Measurements from ENCODE around the gene GYPE. TPM values are rescaled to one million over a fixed set of nuclear protein-coding genes. Genes with fewer than 3 reads are reported as not detected.
"Not testable (repeated sequence)": the region's sequence is repeated elsewhere in the genome, so short reads cannot be mapped to it uniquely, and the experiment has no call there.

GYPE gene
- total RNA-seq, 1 experiment from 2014 or later, result not detected

DNA sequence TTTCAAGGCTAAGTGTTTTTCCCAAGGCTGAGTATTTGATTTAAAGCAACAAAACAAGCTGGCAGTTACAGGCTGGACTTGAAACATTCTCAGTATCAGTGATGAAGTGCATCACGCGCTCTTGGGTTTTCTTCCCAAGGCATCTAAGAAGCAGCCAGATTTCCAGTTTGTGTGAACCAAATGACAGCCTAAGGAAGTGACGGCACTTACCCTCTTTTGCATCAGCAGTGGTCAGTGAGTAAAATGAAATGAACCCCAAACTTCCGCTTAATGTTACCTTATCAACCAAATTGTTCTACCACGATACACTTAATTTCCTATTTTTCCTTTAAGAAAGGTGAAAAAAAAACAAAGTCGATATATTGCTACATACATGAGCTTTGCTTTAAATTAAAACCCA is 15.8 kb upstream of the GYPE start:
- Mint-ChIP-seq H3K36me3 (ENCODE audit: insufficient read depth, unreplicated experiment) (no peaks in the 10 kb centered on the region), H3K9me3 (ENCODE audit: unreplicated experiment) (no peaks in the 10 kb centered on the region), H3K27ac (ENCODE audit: low read depth, unreplicated experiment) (no peak overlapping the region), H3K4me1 (ENCODE audit: insufficient read depth, unreplicated experiment) (no peaks in the 10 kb centered on the region), H3K27me3 (ENCODE audit: insufficient read depth, unreplicated experiment) (no peaks in the 10 kb centered on the region), H3K4me3 (ENCODE audit: unreplicated experiment) (no peak overlapping the region)
- DNase-seq (ENCODE audit: unreplicated experiment), result no peak
- intact Hi-C loops (cut with micrococcal nuclease), result no loop called here
- TF ChIP-seq, protein P1, sequence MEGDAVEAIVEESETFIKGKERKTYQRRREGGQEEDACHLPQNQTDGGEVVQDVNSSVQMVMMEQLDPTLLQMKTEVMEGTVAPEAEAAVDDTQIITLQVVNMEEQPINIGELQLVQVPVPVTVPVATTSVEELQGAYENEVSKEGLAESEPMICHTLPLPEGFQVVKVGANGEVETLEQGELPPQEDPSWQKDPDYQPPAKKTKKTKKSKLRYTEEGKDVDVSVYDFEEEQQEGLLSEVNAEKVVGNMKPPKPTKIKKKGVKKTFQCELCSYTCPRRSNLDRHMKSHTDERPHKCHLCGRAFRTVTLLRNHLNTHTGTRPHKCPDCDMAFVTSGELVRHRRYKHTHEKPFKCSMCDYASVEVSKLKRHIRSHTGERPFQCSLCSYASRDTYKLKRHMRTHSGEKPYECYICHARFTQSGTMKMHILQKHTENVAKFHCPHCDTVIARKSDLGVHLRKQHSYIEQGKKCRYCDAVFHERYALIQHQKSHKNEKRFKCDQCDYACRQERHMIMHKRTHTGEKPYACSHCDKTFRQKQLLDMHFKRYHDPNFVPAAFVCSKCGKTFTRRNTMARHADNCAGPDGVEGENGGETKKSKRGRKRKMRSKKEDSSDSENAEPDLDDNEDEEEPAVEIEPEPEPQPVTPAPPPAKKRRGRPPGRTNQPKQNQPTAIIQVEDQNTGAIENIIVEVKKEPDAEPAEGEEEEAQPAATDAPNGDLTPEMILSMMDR (IDR thresholded peaks at IDR 0.05; ENCODE audit: unreplicated experiment), result no peak
- BruUV-seq (replicated peaks), result no TSS peak
- POLR2A ChIA-PET, result no interaction called here
- CTCF ChIA-PET, result no interaction called here

DNA sequence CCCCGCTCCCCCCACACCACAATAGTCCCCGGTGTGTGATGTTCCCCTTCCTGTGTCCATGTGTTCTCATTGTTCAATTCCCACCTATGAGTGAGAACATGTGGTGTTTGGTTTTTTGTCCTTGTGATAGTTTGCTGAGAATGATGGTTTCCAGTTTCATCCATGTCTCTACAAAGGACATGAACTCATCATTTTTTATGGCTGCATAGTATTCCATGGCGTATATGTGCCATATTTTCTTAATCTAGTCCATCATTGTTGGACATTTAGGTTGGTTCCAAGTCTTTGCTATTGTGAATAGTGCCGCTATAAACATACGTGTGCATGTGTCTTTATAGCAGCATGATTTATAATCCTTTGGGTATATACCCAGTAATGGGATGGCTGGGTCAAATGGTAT is 11.1 kb upstream of the GYPE start:
- H3K36me3 Mint-ChIP-seq (ENCODE audit: insufficient read depth, unreplicated experiment); H3K4me3 Mint-ChIP-seq (ENCODE audit: unreplicated experiment); POLR2A ChIA-PET; DNase-seq (ENCODE audit: unreplicated experiment); H3K4me1 Mint-ChIP-seq (ENCODE audit: insufficient read depth, unreplicated experiment); BruUV-seq (replicated peaks); H3K9me3 Mint-ChIP-seq (ENCODE audit: unreplicated experiment); H3K27ac Mint-ChIP-seq (ENCODE audit: low read depth, unreplicated experiment); CTCF ChIA-PET; H3K27me3 Mint-ChIP-seq (ENCODE audit: insufficient read depth, unreplicated experiment); intact Hi-C loops (cut with micrococcal nuclease): not testable (repeated sequence)

DNA sequence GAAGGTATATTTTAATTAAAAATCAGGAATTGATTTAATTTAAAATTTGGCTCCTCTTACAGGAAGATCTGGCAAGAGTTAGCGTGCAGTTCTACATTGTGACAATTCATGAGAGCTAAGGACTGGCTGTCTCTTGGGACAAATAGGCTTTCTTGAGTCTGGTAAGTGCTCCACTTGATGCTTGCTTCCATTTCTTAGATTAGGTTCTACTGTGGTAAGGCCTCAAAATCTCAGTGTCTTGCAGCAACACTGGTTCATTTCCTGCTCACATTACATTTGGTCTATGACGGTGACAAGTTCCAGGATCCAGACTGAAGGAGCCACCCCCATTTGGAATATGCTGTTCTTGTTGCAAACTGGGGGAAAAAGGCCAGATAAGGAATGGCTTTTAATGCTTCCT is 7.1 kb upstream of the GYPE start:
- DNase-seq (ENCODE audit: unreplicated experiment); BruUV-seq (replicated peaks); H3K4me3 Mint-ChIP-seq (ENCODE audit: unreplicated experiment); intact Hi-C loops (cut with micrococcal nuclease); H3K4me1 Mint-ChIP-seq (ENCODE audit: insufficient read depth, unreplicated experiment); H3K27ac Mint-ChIP-seq (ENCODE audit: low read depth, unreplicated experiment); CTCF ChIA-PET; H3K9me3 Mint-ChIP-seq (ENCODE audit: unreplicated experiment); POLR2A ChIA-PET; H3K36me3 Mint-ChIP-seq (ENCODE audit: insufficient read depth, unreplicated experiment): not testable (repeated sequence)
- H3K27me3 Mint-ChIP-seq (ENCODE audit: insufficient read depth, unreplicated experiment), result peaks cover 23% of the 10 kb centered on the region

DNA sequence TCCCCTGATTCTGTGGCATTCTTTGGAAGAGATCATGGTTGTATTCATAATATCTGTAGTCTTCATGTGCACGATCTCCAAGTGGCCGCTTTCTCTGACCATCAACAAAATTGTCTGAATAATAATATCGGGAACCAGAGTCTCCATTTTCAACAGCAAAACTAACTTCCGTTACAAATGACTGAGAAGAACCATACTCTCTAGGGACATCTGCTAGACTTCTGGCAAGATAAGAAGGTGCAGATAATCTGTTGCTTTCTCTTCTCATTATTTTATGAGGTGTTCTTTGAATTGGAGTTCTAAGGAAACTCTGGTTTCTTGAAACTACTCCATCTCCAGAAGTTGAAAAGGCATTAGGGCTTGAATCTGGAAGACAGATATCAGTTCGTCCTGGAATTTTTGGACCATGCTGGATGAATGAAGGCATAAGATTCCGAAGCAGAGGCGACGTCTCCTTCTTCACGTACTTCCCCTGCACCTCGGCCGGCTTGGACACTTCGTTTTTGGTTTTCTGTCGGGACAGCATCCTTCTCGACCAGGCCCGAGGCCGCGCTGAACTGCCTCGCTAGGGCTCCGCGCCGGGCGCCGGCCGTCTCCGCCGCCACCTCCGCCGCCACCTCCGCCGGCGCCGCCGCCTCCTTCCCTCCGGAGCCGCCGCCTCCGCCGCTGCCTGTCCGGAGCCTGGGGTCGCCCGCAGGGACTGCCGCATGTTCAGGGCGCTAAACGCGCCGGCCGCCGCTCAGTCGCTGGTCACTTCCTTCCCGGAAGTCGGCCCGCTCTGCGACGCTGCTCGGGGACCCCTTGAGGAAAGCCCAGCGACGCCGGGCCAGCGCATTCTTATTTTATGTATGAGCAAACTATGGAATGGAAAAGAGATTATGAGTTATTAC is 6.4 kb upstream of the GYPE start:
- DNase-seq (ENCODE audit: unreplicated experiment); H3K9me3 Mint-ChIP-seq (ENCODE audit: unreplicated experiment); H3K36me3 Mint-ChIP-seq (ENCODE audit: insufficient read depth, unreplicated experiment); CTCF ChIA-PET; H3K4me3 Mint-ChIP-seq (ENCODE audit: unreplicated experiment); H3K4me1 Mint-ChIP-seq (ENCODE audit: insufficient read depth, unreplicated experiment); POLR2A ChIA-PET; BruUV-seq (replicated peaks); H3K27ac Mint-ChIP-seq (ENCODE audit: low read depth, unreplicated experiment); intact Hi-C loops (cut with micrococcal nuclease): not testable (repeated sequence)
- peaks cover 23% of the 10 kb centered on the region for H3K27me3 Mint-ChIP-seq (ENCODE audit: insufficient read depth, unreplicated experiment)

DNA sequence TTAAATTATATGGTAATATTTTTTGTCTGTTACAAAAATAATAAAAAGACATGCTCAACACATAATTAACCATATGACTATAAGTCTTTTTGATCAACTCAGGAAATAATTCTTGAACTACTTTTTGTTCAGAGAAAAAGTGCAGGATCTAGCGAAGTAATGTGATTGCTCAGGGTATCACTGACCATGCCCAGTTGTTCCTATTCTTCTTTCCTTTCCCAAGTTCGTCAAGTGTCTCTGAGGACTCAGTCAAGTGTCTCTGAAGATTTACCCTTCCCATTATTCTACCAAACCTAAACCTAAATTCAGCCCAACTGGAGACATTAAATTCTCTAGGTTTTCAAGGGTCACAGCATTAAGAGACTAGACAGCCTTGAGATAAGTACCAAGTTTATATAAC is 5.5 kb upstream of the GYPE start:
- H3K36me3 Mint-ChIP-seq (ENCODE audit: insufficient read depth, unreplicated experiment); CTCF ChIA-PET; H3K4me3 Mint-ChIP-seq (ENCODE audit: unreplicated experiment); DNase-seq (ENCODE audit: unreplicated experiment); H3K9me3 Mint-ChIP-seq (ENCODE audit: unreplicated experiment); BruUV-seq (replicated peaks); H3K27ac Mint-ChIP-seq (ENCODE audit: low read depth, unreplicated experiment); intact Hi-C loops (cut with micrococcal nuclease); POLR2A ChIA-PET; H3K4me1 Mint-ChIP-seq (ENCODE audit: insufficient read depth, unreplicated experiment): not testable (repeated sequence)
- peaks cover 23% of the 10 kb centered on the region for H3K27me3 Mint-ChIP-seq (ENCODE audit: insufficient read depth, unreplicated experiment)

DNA sequence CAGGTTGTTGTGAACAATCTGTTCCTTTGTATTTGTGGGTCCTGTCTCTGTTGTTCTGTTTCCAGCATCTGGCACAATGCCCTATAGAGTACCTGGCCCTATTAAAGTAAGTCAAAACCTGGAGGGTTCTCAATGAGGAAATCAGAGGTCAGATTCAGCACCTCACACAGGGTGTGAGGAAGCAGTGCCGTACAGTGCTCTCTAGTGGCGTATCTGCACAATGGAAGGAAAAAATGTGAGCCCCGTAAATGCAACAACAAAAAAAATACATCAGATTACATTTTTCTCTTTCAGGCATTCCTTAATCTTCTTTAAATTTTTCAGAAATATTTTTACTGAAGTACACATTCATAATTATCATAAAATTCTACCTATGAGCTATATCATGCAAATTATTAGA is 2.5 kb upstream of the GYPE start:
- peak; percentile 47 for DNase-seq (ENCODE audit: unreplicated experiment)
- POLR2A ChIA-PET; H3K4me1 Mint-ChIP-seq (ENCODE audit: insufficient read depth, unreplicated experiment); BruUV-seq (replicated peaks); H3K36me3 Mint-ChIP-seq (ENCODE audit: insufficient read depth, unreplicated experiment); H3K9me3 Mint-ChIP-seq (ENCODE audit: unreplicated experiment); H3K4me3 Mint-ChIP-seq (ENCODE audit: unreplicated experiment); H3K27ac Mint-ChIP-seq (ENCODE audit: low read depth, unreplicated experiment): not testable (repeated sequence)
- TF ChIP-seq, protein P1 (IDR thresholded peaks at IDR 0.05; ENCODE audit: unreplicated experiment), result peak; percentile 45
- intact Hi-C loops (cut with micrococcal nuclease), result loop anchor here (1.0 to 5.0 kb wide), 2 partner anchors 134 to 321 kb away; no protein-coding TSS in a partner anchor
- CTCF ChIA-PET, result interaction anchor here (0.6 to 2.2 kb wide), 5 partner anchors 134 to 1714 kb away, joined by 3 to 9 read pairs (median 3); no protein-coding TSS in a partner anchor
- H3K27me3 Mint-ChIP-seq (ENCODE audit: insufficient read depth, unreplicated experiment), result peaks cover 44% of the 10 kb centered on the region

DNA sequence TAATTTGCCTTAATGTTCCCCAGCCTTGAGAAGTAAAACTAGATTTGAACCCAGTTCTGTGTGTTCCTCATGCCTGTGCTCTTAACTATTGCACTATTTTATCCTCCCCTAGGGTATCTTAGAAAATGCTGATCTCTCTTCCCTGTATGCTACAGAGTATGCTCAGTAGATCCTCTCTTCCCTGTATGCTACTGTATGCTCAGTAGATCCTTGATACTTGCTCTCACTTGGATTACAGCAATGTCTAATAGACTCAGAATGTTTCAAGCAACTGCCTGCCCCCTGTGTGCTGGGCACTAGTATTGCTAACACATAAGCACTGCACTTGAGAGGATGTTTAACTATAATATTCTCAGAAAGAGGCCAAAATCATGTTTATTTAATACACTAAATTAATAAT is 928 bp downstream of the GYPE start:
- H3K4me1 Mint-ChIP-seq (ENCODE audit: insufficient read depth, unreplicated experiment); H3K9me3 Mint-ChIP-seq (ENCODE audit: unreplicated experiment); H3K27ac Mint-ChIP-seq (ENCODE audit: low read depth, unreplicated experiment); intact Hi-C loops (cut with micrococcal nuclease); H3K36me3 Mint-ChIP-seq (ENCODE audit: insufficient read depth, unreplicated experiment); DNase-seq (ENCODE audit: unreplicated experiment); CTCF ChIA-PET; BruUV-seq (replicated peaks); H3K4me3 Mint-ChIP-seq (ENCODE audit: unreplicated experiment): not testable (repeated sequence)
- POLR2A ChIA-PET, result interaction anchor here (0.6 kb wide), 1 partner anchor 259 kb away, joined by 4 read pairs; no protein-coding TSS in a partner anchor
- peaks cover 34% of the 10 kb centered on the region for H3K27me3 Mint-ChIP-seq (ENCODE audit: insufficient read depth, unreplicated experiment)

DNA sequence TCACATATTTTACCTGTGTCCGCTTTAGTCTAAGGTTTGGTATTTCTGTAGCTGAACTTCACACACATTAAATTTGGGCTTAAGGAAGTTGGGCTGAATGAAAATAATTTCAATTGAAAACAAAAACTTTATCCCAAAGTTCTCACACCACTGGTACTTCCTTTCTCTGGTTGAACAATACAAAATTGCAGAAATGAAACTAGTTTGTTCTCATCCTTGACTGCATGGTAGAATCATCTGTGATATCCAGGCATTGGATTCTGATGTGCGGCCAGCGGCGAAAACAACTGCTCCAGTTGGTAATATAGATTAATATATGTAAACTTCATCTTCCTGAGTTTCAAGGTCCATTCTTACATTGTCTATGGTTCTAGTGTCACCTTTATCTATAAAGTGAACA is 15.0 kb downstream of the GYPE start:
- H3K9me3 Mint-ChIP-seq (ENCODE audit: unreplicated experiment); intact Hi-C loops (cut with micrococcal nuclease); H3K4me3 Mint-ChIP-seq (ENCODE audit: unreplicated experiment); POLR2A ChIA-PET; DNase-seq (ENCODE audit: unreplicated experiment); H3K36me3 Mint-ChIP-seq (ENCODE audit: insufficient read depth, unreplicated experiment); H3K4me1 Mint-ChIP-seq (ENCODE audit: insufficient read depth, unreplicated experiment); H3K27ac Mint-ChIP-seq (ENCODE audit: low read depth, unreplicated experiment); H3K27me3 Mint-ChIP-seq (ENCODE audit: insufficient read depth, unreplicated experiment); CTCF ChIA-PET; BruUV-seq (replicated peaks): not testable (repeated sequence)
